Right lobe of liver (tissue), 6 donors: ENCODE measurements around the gene RNF121. TPM values are rescaled to one million over a fixed set of nuclear protein-coding genes. Genes with fewer than 3 reads are reported as not detected.

Experiments used
- ATAC-seq, 4 donors: fragments of 200-7000 bp; cut with Tn5 transposase; one replicate each; pipeline ENCODE4 v1.9.1; 2020; ENCODE audit warnings: mild to moderate bottlenecking in 4 of 4, moderate library complexity in 4 of 4
- DNase-seq, 3 donors: peaks; one replicate each; pipeline ENCODE4 v3.0.0-alpha.2; 2020
- H3K27ac ChIP-seq, 3 donors: fragments of 200-600 bp; one replicate each; pipeline ENCODE4 v1.8.0; 2022
- H3K27me3 ChIP-seq, 2 donors: fragments of 200-600 bp; one replicate each; pipeline ENCODE4 v1.8.0; 2022
- H3K36me3 ChIP-seq, 4 donors: fragments of 200-600 bp; sonication (generic) in 1 of 4; one replicate each; pipeline versions ENCODE4 v1.5.1 to v1.8.0; 2017 to 2022; ENCODE audit warnings: control low read depth in 1 of 4
- H3K4me1 ChIP-seq, 4 donors: fragments of 200-600 bp; sonication (generic) in 1 of 4; one replicate each; pipeline versions ENCODE4 v1.5.1 to v1.8.0; 2017 to 2022; ENCODE audit warnings: control low read depth in 1 of 4
- H3K4me3 ChIP-seq, 3 donors: fragments of 200-600 bp; one replicate each; pipeline ENCODE4 v1.8.0; 2022
- H3K9me3 ChIP-seq, 4 donors: fragments of 200-600 bp; sonication (generic) in 1 of 4; one replicate each; pipeline versions ENCODE4 v1.5.1 to v1.8.0; 2017 to 2022; ENCODE audit warnings: control low read depth in 1 of 4
- POLR2A ChIP-seq: fragments of 450-650 bp; IDR thresholded peaks from one replicate; pipeline ENCODE4 v1.6.1; 2017; ENCODE audit warnings: antibody characterized with exemption, mild to moderate bottlenecking
- WGBS: methylation state at CpG from one replicate; pipeline ENCODE4 v1.1.6; 2018; ENCODE audit warnings: low coverage, low lambda C conversion rate; ENCODE audit not compliant: insufficient coverage; ENCODE audit errors: missing lambda C conversion rate; 5-methylcytosine and 5-hydroxymethylcytosine counted together
- intact Hi-C, 2 donors: fragments of 100-400 bp; cut with DNase I; formaldehyde crosslinking; loops; one replicate each; pipeline versions ENCODE4 v1.11.2 to v1.14.1; 2022
- total RNA-seq, 6 experiments: library from RNA; depleted of rRNA in 2 of 6; stranded (reverse); fragments of >200 nt in 2 of 6; fragmentation: NEBNext Ultra II Directional in 3 of 6; extraction: Animal tissue kit (Norgen Biotek cat#: 25700) in 3 of 6; gene quantifications; one replicate each; pipeline versions ENCODE4 v1.1.0 to v1.2.4, GENCODE V29; 2016 to 2023
- TF ChIP-seq, protein P1 (sequence below), 4 donors: fragments of 200-600 bp in 3 of 4; fragments of 450-650 bp in 1 of 4; IDR thresholded peaks; one replicate each; pipeline versions ENCODE4 v1.5.1 to v1.8.0; 2016 to 2022; ENCODE audit warnings: antibody characterized with exemption in 4 of 4, mild to moderate bottlenecking in 2 of 4
- donor health status: DM: no; HTN: yes; CAD: no.
- donor health status: DM: no; HTN: no; CAD: no.
- donor health status: DM: no; HTN: no; CAD: no.
- donor health status: DM: no; HTN: yes; CAD: no.
- donor health status: DM: no; HTN: yes; CAD: no.

RNF121 gene
- total RNA-seq, 6 experiments from 2014 or later: 14.8 to 23.7 (median 18.9) TPM

DNA sequence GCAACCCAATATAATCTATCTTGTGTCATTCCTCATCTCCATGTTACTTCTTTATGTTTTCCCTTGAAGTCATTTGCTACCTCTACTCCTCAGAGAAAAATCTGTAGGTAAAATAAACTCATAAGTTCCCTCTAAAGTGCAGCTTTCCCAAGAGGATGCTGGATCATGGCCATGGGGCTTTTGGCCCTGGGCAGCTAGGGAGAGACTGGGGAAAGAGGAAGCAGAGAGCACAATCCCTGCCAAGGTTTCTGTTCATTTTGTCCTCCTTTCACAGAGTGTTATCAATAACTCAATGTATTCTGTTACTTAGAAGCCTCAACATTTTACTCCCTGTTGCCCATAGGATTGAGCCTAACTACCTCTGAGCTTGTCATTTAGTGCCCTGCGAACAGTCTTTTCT lies 9.0 kb downstream of the RNF121 start:
- intact Hi-C loops: no loop called here
- H3K4me3 ChIP-seq: no peak overlapping the region
- 73% methylated on average over 1 of the region's 1 CpG for WGBS
- peak; percentile 50 to 73 (median 63) for DNase-seq
- no peak for TF ChIP-seq POLR2A
- TF ChIP-seq, protein P1, sequence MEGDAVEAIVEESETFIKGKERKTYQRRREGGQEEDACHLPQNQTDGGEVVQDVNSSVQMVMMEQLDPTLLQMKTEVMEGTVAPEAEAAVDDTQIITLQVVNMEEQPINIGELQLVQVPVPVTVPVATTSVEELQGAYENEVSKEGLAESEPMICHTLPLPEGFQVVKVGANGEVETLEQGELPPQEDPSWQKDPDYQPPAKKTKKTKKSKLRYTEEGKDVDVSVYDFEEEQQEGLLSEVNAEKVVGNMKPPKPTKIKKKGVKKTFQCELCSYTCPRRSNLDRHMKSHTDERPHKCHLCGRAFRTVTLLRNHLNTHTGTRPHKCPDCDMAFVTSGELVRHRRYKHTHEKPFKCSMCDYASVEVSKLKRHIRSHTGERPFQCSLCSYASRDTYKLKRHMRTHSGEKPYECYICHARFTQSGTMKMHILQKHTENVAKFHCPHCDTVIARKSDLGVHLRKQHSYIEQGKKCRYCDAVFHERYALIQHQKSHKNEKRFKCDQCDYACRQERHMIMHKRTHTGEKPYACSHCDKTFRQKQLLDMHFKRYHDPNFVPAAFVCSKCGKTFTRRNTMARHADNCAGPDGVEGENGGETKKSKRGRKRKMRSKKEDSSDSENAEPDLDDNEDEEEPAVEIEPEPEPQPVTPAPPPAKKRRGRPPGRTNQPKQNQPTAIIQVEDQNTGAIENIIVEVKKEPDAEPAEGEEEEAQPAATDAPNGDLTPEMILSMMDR (IDR thresholded peaks at IDR 0.05): no peak
- H3K27me3 ChIP-seq: no peaks in the 10 kb centered on the region
- peak; percentile 83 to 92 (median 88) for ATAC-seq
- H3K27ac ChIP-seq: peak overlapping the region in 1 of 3 donors; percentile 13
- peaks cover 0 to 44% (median 11%) of the 10 kb centered on the region in 4 donors for H3K4me1 ChIP-seq
- no peaks in the 10 kb centered on the region for H3K36me3 ChIP-seq
- H3K9me3 ChIP-seq: no peaks in the 10 kb centered on the region

DNA sequence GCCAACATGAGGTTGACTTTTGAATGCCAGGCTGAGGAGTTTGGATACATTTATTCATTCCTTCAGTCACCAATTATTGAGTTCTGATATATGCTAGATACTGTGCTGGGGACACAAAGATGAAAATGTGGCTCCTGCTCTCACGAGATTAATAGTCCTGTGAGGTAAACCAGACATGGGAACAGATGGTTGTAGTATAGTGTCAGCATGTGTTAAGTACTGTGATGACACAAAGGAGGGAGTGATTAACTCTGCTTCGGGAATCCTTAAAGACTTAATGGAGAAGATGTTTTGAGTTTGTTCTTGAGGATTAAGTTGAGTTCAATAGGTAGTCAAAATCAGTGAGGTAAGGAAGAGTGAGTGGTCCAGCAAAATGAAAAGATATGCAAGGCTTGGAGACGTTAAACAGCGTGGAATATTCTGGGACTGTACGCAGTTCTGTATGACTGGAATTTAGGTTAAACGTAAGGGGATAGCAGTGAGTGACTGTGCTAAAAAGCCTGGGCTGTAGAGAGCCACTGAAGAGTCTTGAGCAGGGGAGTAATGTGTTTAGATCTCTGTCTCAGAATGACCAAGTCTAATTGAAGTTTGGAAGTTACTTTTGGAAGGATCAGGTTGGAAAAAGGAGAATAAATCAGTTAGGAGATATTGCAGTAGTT lies 11.8 kb downstream of the RNF121 start:
- Histone ChIP-seq H3K4me3 (no peak overlapping the region), H3K36me3 (no peaks in the 10 kb centered on the region), H3K9me3 (no peaks in the 10 kb centered on the region), H3K27me3 (no peaks in the 10 kb centered on the region), H3K4me1 (peaks cover 0 to 23% (median 9%) of the 10 kb centered on the region in 4 donors), H3K27ac (no peak overlapping the region)
- WGBS: 91% methylated on average over 6 of the region's 6 CpGs
- no peak for ATAC-seq
- TF ChIP-seq POLR2A: no peak
- TF ChIP-seq, protein P1 (IDR thresholded peaks at IDR 0.05): no peak
- intact Hi-C loops: no loop called here
- no peak for DNase-seq

DNA sequence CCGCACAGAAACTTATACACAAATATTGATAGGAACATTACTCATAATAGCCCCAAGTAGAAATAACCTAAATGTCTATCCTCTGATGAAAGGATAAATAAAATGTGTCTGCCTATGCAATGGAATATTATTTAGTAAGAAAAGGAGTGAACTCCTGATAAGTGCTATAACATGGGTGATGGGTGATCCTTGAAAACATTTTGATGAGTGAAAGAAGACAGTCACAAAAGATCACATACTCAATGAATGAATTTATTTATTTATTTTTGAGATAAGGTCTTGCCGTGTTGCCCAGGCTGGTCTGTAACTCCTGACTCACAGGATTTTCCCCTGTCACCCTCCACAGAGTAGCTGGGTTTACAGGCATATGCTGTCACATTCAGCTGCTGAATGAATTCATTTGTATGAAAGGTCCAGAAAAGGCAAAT lies 17.3 kb downstream of the RNF121 start:
- 48% methylated on average over 2 of the region's 2 CpGs for WGBS
- ATAC-seq: peak in 1 of 4 donors; percentile 18
- no peaks in the 10 kb centered on the region for H3K27me3 ChIP-seq
- TF ChIP-seq, protein P1 (IDR thresholded peaks at IDR 0.05): no peak
- TF ChIP-seq POLR2A: no peak
- no peak for DNase-seq
- H3K9me3 ChIP-seq: no peaks in the 10 kb centered on the region
- intact Hi-C loops: no loop called here
- peaks cover 0 to 35% (median 14%) of the 10 kb centered on the region in 4 donors for H3K4me1 ChIP-seq
- H3K36me3 ChIP-seq: no peaks in the 10 kb centered on the region
- no peak overlapping the region for H3K4me3 ChIP-seq
- no peak overlapping the region for H3K27ac ChIP-seq

DNA sequence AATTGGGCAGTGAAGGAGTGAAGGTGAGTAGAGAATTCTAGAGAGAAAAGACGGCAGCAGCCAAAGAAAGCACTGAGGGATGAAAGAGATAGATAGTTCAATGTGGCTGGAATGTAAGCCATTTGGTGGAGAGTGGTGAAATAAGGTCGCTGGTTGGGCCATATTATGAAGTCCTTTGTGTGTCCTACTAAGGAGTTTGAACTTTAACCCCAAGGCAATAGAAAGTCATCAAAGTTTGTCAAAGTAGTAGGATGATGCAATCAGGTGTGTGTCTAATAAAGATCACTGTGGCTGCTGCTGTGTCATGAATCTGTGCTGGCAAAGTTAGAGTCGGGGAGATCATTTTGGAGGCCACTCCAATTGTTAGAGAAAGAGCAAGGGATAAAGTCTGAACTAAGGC lies 18.7 kb downstream of the RNF121 start:
- no peaks in the 10 kb centered on the region for H3K36me3 ChIP-seq
- ATAC-seq: peak; percentile 77 to 84 (median 79)
- H3K4me1 ChIP-seq: peaks cover 0 to 35% (median 14%) of the 10 kb centered on the region in 4 donors
- peak overlapping the region in 2 of 3 donors; percentile 50 to 78 for H3K27ac ChIP-seq
- no peaks in the 10 kb centered on the region for H3K9me3 ChIP-seq
- no peak overlapping the region for H3K4me3 ChIP-seq
- TF ChIP-seq, protein P1 (IDR thresholded peaks at IDR 0.05): no peak
- TF ChIP-seq POLR2A: no peak
- peak in 1 of 3 donors; percentile 72 for DNase-seq
- intact Hi-C loops: no loop called here
- WGBS: 21% methylated on average over 3 of the region's 3 CpGs
- no peaks in the 10 kb centered on the region for H3K27me3 ChIP-seq
